Kidney (tissue), 14 donors: ENCODE measurements around the gene MAMLD1. TPM values are rescaled to one million over a fixed set of nuclear protein-coding genes. Genes with fewer than 3 reads are reported as not detected.

Source experiments
- DNase-seq, 5 donors: peaks; one replicate each; pipeline ENCODE4 v3.0.0-alpha.2; 2013 to 2020
- FAIRE-seq: peaks from 2 replicates; lab custom pipeline; 2012; peaks lifted over from hg19 to GRCh38; lab: Jason Lieb, UNC
- H3K27ac ChIP-seq, 2 donors: one replicate each; pipeline ENCODE4 v1.7.0; 2013; ENCODE audit warnings: low read depth in 2 of 2, low read length in 2 of 2, inconsistent platforms in 1 of 2
- H3K27me3 ChIP-seq: one replicate; pipeline ENCODE4 v1.7.1; 2013; ENCODE audit warnings: low read length, inconsistent platforms; ENCODE audit not compliant: control insufficient read depth, insufficient read depth
- H3K36me3 ChIP-seq, 3 donors: one replicate each; pipeline versions ENCODE4 v1.7.0 to v1.7.1; 2013; ENCODE audit warnings: low read length in 3 of 3, control low read depth in 1 of 3, inconsistent platforms in 1 of 3; ENCODE audit not compliant: insufficient read depth in 3 of 3, control insufficient read depth in 2 of 3
- H3K4me1 ChIP-seq, 3 donors: one replicate each; pipeline versions ENCODE4 v1.7.0 to v1.7.1; 2013; ENCODE audit warnings: low read length in 3 of 3, inconsistent platforms in 1 of 3, low read depth in 1 of 3; ENCODE audit not compliant: control insufficient read depth in 2 of 3, insufficient read depth in 2 of 3
- H3K4me3 ChIP-seq, 3 donors: one replicate each; pipeline versions ENCODE4 v1.7.0 to v1.8.1; 2013; ENCODE audit warnings: low read length in 3 of 3, control low read depth in 1 of 3, inconsistent platforms in 1 of 3
- H3K9ac ChIP-seq, 3 donors: one replicate each; pipeline versions ENCODE4 v1.7.0 to v1.7.1; 2013; ENCODE audit warnings: low read length in 3 of 3, control low read depth in 1 of 3, inconsistent platforms in 1 of 3
- H3K9me3 ChIP-seq, 3 donors: one replicate each; pipeline versions ENCODE4 v1.7.0 to v1.7.1; 2013; ENCODE audit warnings: low read length in 3 of 3, control low read depth in 1 of 3, inconsistent platforms in 1 of 3; ENCODE audit not compliant: control insufficient read depth in 2 of 3, insufficient read depth in 1 of 3
- intact Hi-C: fragments of 100-400 bp; cut with DNase I; formaldehyde crosslinking; loops from one replicate; pipeline ENCODE4 v1.11.1; 2022
- polyA plus RNA-seq: library from polyadenylated mRNA; stranded (reverse); fragments of 350-450 nt; fragmentation: Illumina TruSeq; extraction: RNeasy Lipid Tissue Mini Kit (QIAGEN cat#74804); gene quantifications from one replicate; pipeline ENCODE4 v1.2.3, GENCODE V29; 2014; ENCODE audit warnings: low read depth, low replicate concordance; ENCODE audit not compliant: insufficient read depth
- total RNA-seq: library from RNA; stranded (reverse); fragmentation: NEBNext Ultra II Directional; extraction: Animal tissue kit (Norgen Biotek cat#: 25700); gene quantifications from one replicate; pipeline ENCODE4 v1.2.1, GENCODE V29; 2021
- TF ChIP-seq, protein P1 (sequence below): IDR thresholded peaks from 3 replicates; pipeline ENCODE4 v1.5.1; 2012; ENCODE audit warnings: mild to moderate bottlenecking, moderate library complexity, borderline replicate concordance; ENCODE audit not compliant: insufficient read depth; ENCODE audit errors: extremely low read depth
- donor health status: control.
- donor health status: control.
- donor health status: control.
- donor health status: control.
- donor health status: control.
- donor health status: DM: yes; HTN: yes; CAD: no.
- donor health status: Normal renal cell carcinoma (clear cell type).

The MAMLD1 gene
- total and polyA plus RNA-seq, 2 donors from 2014 or later = 1.4 to 6.5 TPM

DNA sequence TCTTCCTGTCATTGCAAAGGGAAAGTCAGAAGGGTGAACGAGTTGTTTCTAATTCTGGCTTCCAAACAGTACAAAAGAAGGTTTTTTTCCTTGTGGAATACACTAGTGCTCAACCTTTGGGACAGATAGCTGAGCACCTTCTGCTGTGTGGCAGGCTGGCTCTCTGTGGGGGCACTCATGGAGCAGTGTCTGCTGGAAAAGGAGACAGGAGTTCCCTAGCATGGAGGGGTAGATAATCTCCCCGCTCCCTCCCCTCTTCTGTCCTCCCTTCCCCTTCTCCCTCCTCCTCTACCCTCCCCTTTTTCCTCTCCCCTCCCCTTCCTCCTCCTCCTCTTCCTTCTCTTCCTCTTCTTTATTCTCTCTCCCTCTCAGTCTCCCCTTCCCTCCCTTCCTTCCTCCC, 142.9 kb downstream of the MAMLD1 start:
- Histone ChIP-seq H3K27ac (no peak overlapping the region), H3K9ac (no peak overlapping the region), H3K4me1 (peaks cover 0 to 14% (median 0%) of the 10 kb centered on the region in 3 donors), H3K27me3 (no peaks in the 10 kb centered on the region), H3K9me3 (no peaks in the 10 kb centered on the region), H3K4me3 (no peak overlapping the region), H3K36me3 (no peaks in the 10 kb centered on the region)
- TF ChIP-seq, protein P1, sequence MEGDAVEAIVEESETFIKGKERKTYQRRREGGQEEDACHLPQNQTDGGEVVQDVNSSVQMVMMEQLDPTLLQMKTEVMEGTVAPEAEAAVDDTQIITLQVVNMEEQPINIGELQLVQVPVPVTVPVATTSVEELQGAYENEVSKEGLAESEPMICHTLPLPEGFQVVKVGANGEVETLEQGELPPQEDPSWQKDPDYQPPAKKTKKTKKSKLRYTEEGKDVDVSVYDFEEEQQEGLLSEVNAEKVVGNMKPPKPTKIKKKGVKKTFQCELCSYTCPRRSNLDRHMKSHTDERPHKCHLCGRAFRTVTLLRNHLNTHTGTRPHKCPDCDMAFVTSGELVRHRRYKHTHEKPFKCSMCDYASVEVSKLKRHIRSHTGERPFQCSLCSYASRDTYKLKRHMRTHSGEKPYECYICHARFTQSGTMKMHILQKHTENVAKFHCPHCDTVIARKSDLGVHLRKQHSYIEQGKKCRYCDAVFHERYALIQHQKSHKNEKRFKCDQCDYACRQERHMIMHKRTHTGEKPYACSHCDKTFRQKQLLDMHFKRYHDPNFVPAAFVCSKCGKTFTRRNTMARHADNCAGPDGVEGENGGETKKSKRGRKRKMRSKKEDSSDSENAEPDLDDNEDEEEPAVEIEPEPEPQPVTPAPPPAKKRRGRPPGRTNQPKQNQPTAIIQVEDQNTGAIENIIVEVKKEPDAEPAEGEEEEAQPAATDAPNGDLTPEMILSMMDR = no peak
- DNase-seq (no peak), FAIRE-seq (no peak)
- intact Hi-C loops = no loop called here

DNA sequence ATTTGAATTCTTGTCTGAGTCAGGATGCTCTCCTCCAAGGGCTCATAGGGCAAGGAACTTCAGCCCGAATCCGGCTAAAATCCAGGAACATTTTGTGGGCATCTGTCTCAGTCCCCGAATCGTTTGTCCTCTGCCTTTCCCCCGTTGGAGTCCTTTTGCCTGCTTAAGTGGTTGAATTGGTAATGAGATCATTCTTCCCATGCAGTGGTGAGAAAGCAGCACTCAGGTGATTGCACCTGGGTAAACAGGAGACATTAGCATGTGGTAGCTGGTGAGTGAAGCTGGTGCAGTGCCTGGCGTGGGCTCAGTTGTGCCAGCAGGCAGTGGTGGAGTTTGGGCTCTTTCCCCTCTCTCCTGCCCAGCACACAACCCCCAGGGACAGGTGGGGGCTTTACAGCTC, 143.4 kb downstream of the MAMLD1 start:
- no peak overlapping the region for H3K9ac ChIP-seq
- H3K27ac ChIP-seq = no peak overlapping the region
- FAIRE-seq (no peak), DNase-seq (no peak)
- TF ChIP-seq, protein P1 = no peak
- intact Hi-C loops = no loop called here
- H3K36me3 ChIP-seq = no peaks in the 10 kb centered on the region
- no peaks in the 10 kb centered on the region for H3K27me3 ChIP-seq
- H3K4me3 ChIP-seq = no peak overlapping the region
- no peaks in the 10 kb centered on the region for H3K9me3 ChIP-seq
- peaks cover 0 to 14% (median 0%) of the 10 kb centered on the region in 3 donors for H3K4me1 ChIP-seq

DNA sequence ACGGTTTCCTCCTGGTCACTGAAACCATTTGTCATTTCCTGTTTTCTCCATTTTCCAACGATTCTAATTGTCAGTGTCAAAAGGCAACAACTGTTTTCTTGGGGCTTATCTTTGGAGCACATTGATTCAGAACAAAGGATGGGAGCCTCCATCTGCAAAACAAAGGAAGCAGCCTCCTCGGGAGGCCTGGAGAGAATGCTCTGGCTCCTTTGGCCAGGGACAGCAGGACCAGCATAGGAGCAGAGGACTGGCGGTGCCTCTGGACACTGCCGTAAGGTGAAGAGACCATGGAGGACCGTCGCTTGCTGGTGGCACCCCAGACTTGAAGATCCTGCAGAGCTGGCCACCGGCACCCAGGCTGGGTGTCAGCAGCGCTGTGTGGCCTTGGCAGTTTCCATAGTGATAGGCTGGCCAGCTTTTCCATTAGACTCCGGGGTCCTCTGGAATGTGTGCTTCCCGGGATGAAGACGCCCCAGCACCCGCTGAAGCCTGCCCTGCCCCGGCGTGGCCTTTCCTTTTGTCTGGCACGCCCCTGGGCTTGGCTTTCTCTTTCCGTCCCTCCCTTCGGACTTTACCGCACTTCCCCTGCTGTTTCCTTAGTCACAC, 144.2 kb downstream of the MAMLD1 start:
- intact Hi-C loops = no loop called here
- no peaks in the 10 kb centered on the region for H3K36me3 ChIP-seq
- H3K27me3 ChIP-seq = no peaks in the 10 kb centered on the region
- H3K9me3 ChIP-seq = no peaks in the 10 kb centered on the region
- no peak overlapping the region for H3K4me3 ChIP-seq
- no peak overlapping the region for H3K9ac ChIP-seq
- H3K27ac ChIP-seq = no peak overlapping the region
- TF ChIP-seq, protein P1 = no peak
- FAIRE-seq = no peak
- peaks cover 0 to 14% (median 0%) of the 10 kb centered on the region in 3 donors for H3K4me1 ChIP-seq
- no peak for DNase-seq

DNA sequence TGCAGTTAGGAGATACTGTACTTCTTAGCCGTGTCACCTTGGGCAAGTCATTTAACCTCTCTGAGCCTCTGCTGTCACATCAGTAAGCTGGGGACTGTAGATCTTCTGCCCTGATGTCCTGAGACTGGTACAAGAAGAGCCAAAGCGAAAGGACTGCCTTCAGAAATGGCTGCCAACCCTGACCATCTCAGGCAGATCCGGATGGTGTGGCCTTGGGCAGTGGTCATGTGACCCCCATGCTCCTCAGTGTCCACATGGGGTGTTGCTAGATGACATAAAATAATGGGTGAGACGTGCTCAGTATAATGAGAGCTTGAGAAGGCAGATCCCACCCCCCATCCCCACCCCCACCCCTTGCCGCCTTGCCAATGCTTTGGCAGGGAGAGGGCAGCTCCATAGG, 144.9 kb downstream of the MAMLD1 start:
- Histone ChIP-seq H3K27ac (peak overlapping the region in 1 of 2 donors; percentile 60), H3K4me1 (peaks cover 0 to 14% (median 0%) of the 10 kb centered on the region in 3 donors), H3K27me3 (no peaks in the 10 kb centered on the region), H3K4me3 (no peak overlapping the region), H3K9me3 (no peaks in the 10 kb centered on the region), H3K9ac (no peak overlapping the region), H3K36me3 (no peaks in the 10 kb centered on the region)
- no peak for FAIRE-seq
- intact Hi-C loops = no loop called here
- DNase-seq = no peak
- TF ChIP-seq, protein P1 = no peak
